Cardiac muscle cell (in vitro differentiated cells and primary cell): ENCODE results near the gene MATN4. TPM values are rescaled to one million over a fixed set of nuclear protein-coding genes. Genes with fewer than 3 reads are reported as not detected.

Source experiments
- DNase-seq, 2 donors: peaks; one replicate each; pipeline versions ENCODE4 v3.0.0 to v3.0.0-alpha.2; 2010 to 2017; ENCODE audit warnings: low read depth in 1 of 2, low spot score in 1 of 2
- H3K27ac ChIP-seq: fragments of 200-600 bp; sonication (generic); 2 replicates; pipeline ENCODE4 v1.5.1; 2016
- H3K27me3 ChIP-seq: fragments of 200-600 bp; sonication (generic); 2 replicates; pipeline ENCODE4 v1.6.0; 2016; ENCODE audit warnings: control low read depth
- H3K36me3 ChIP-seq: fragments of 200-600 bp; sonication (generic); 2 replicates; pipeline ENCODE4 v1.5.1; 2016; ENCODE audit warnings: control low read depth
- H3K4me1 ChIP-seq: fragments of 200-600 bp; sonication (generic); 2 replicates; pipeline ENCODE4 v1.8.1; 2017; ENCODE audit warnings: low read depth, mild to moderate bottlenecking, mixed run types
- H3K4me3 ChIP-seq: fragments of 200-600 bp; sonication (generic); 2 replicates; pipeline ENCODE4 v1.5.1; 2016; ENCODE audit warnings: mild to moderate bottlenecking
- H3K9me3 ChIP-seq: fragments of 200-600 bp; sonication (generic); 2 replicates; pipeline ENCODE4 v1.5.1; 2017; ENCODE audit warnings: low read depth, mild to moderate bottlenecking, control low read depth
- CTCF ChIP-seq: IDR thresholded peaks from 2 replicates; pipeline ENCODE4 v1.5.1; 2012; ENCODE audit warnings: low read depth, mild to moderate bottlenecking, low read length
- polyA plus RNA-seq: library from polyadenylated mRNA; unstranded; fragments of >200 nt; fragmentation: Nextera tagmentation; extraction: Ambion mirVana; gene quantifications from 2 replicates; pipeline ENCODE4 v1.2.1, GENCODE V29; 2016
- total RNA-seq: library from RNA; depleted of rRNA; stranded (reverse); fragments of >200 nt; gene quantifications from 2 replicates; pipeline ENCODE4 v1.2.3, GENCODE V29; 2016

The MATN4 gene
- total and polyA plus RNA-seq, 2 experiments from 2014 or later: not detected

- H3K4me1 ChIP-seq: peaks cover 69% of the 10 kb centered on the region
- no peak for DNase-seq
- no peaks in the 10 kb centered on the region for H3K27me3 ChIP-seq
- TF ChIP-seq CTCF: no peak
- H3K36me3 ChIP-seq: no peaks in the 10 kb centered on the region
- no peaks in the 10 kb centered on the region for H3K9me3 ChIP-seq
- H3K27ac ChIP-seq: peak overlapping the region; percentile 98
- no peak overlapping the region for H3K4me3 ChIP-seq
These were observed 37.2 kb upstream of the MATN4 start for GRCh38 chr20:45345104-45345936.

- peak in 1 of 2 donors; percentile 91 for DNase-seq
- Histone ChIP-seq H3K9me3 (no peaks in the 10 kb centered on the region), H3K27me3 (no peaks in the 10 kb centered on the region), H3K4me1 (peaks cover 73% of the 10 kb centered on the region), H3K4me3 (no peak overlapping the region), H3K36me3 (no peaks in the 10 kb centered on the region), H3K27ac (peak overlapping the region; percentile 98)
- no peak for TF ChIP-seq CTCF
These were observed 36.2 kb upstream of the MATN4 start for GRCh38 chr20:45344168-45344860.

- no peaks in the 10 kb centered on the region for H3K9me3 ChIP-seq
- H3K36me3 ChIP-seq: no peaks in the 10 kb centered on the region
- H3K27me3 ChIP-seq: no peaks in the 10 kb centered on the region
- peaks cover 75% of the 10 kb centered on the region for H3K4me1 ChIP-seq
- DNase-seq: peak in 1 of 2 donors; percentile 33
- no peak for TF ChIP-seq CTCF
- H3K27ac ChIP-seq: peak overlapping the region; percentile 98
- no peak overlapping the region for H3K4me3 ChIP-seq
These were observed 35.6 kb upstream of the MATN4 start for GRCh38 chr20:45343532-45344167.

- Histone ChIP-seq H3K9me3 (no peaks in the 10 kb centered on the region), H3K27ac (peak overlapping the region; percentile 98), H3K4me1 (peaks cover 82% of the 10 kb centered on the region), H3K4me3 (no peak overlapping the region), H3K36me3 (no peaks in the 10 kb centered on the region), H3K27me3 (no peaks in the 10 kb centered on the region)
- DNase-seq: no peak
- no peak for TF ChIP-seq CTCF
These were observed 34.9 kb upstream of the MATN4 start for GRCh38 chr20:45342855-45343531.
